Type B pancreatic cell (in vitro differentiated cells): ENCODE results near the gene THADA. TPM values are rescaled to one million over a fixed set of nuclear protein-coding genes. Genes with fewer than 3 reads are reported as not detected.

ENCODE experiments used
- DNase-seq: peaks from one replicate; pipeline ENCODE4 v3.0.0; 2021; ENCODE audit warnings: mixed read lengths; ENCODE audit not compliant: unreplicated experiment; ENCODE audit errors: extremely low spot score
- H3K27ac Mint-ChIP-seq: 2 replicates; pipeline ENCODE4 v1.8.0; 2021; ENCODE audit warnings: mild to moderate bottlenecking, mixed read lengths
- H3K27me3 Mint-ChIP-seq: 2 replicates; pipeline ENCODE4 v1.8.0; 2021; ENCODE audit warnings: mixed read lengths
- H3K36me3 Mint-ChIP-seq: 2 replicates; pipeline ENCODE4 v1.8.0; 2021; ENCODE audit warnings: mixed read lengths
- H3K4me1 Mint-ChIP-seq: one replicate; pipeline ENCODE4 v1.8.0; 2021; ENCODE audit warnings: mixed read lengths; ENCODE audit not compliant: unreplicated experiment
- H3K4me3 Mint-ChIP-seq: 2 replicates; pipeline ENCODE4 v1.8.0; 2021; ENCODE audit warnings: mild to moderate bottlenecking, mixed read lengths
- H3K9me3 Mint-ChIP-seq: 2 replicates; pipeline ENCODE4 v1.8.0; 2021; ENCODE audit warnings: mixed read lengths
- CTCF ChIP-seq: fragments of 200-600 bp; sonication (generic); conservative IDR thresholded peaks from 2 replicates; pipeline ENCODE4 v1.5.0; 2021; ENCODE audit warnings: antibody characterized with exemption, mild to moderate bottlenecking
- total RNA-seq: library from RNA; stranded (reverse); gene quantifications from 2 replicates; pipeline ENCODE4 v1.2.1, GENCODE V29; 2021; ENCODE audit warnings: low replicate concordance

THADA gene
- total RNA-seq, 1 donor from 2014 or later: 35.6 TPM

GRCh38 chr2:43518718-43519117 is 77.1 kb downstream of the THADA start:
- H3K9me3 Mint-ChIP-seq: no peaks in the 10 kb centered on the region
- DNase-seq: no peak
- no peak overlapping the region for H3K27ac Mint-ChIP-seq
- no peaks in the 10 kb centered on the region for H3K36me3 Mint-ChIP-seq
- TF ChIP-seq CTCF: no peak
- H3K4me3 Mint-ChIP-seq: no peak overlapping the region
- no peaks in the 10 kb centered on the region for H3K4me1 Mint-ChIP-seq
- no peaks in the 10 kb centered on the region for H3K27me3 Mint-ChIP-seq

- no peaks in the 10 kb centered on the region for H3K4me1 Mint-ChIP-seq
- no peaks in the 10 kb centered on the region for H3K9me3 Mint-ChIP-seq
- no peak overlapping the region for H3K4me3 Mint-ChIP-seq
- no peaks in the 10 kb centered on the region for H3K27me3 Mint-ChIP-seq
- no peak for DNase-seq
- TF ChIP-seq CTCF: no peak
- H3K27ac Mint-ChIP-seq: no peak overlapping the region
- H3K36me3 Mint-ChIP-seq: peaks cover under 1% of the 10 kb centered on the region
Observed at GRCh38 chr2:43518181-43518580, 77.7 kb downstream of the THADA start.

GRCh38 chr2:43515807-43516497 is 79.9 kb downstream of the THADA start:
- DNase-seq: no peak
- Mint-ChIP-seq H3K36me3 (peaks cover 13% of the 10 kb centered on the region), H3K4me3 (no peak overlapping the region), H3K27me3 (no peaks in the 10 kb centered on the region), H3K27ac (no peak overlapping the region), H3K9me3 (no peaks in the 10 kb centered on the region), H3K4me1 (no peaks in the 10 kb centered on the region)
- no peak for TF ChIP-seq CTCF

GRCh38 chr2:43515248-43515647 is 80.6 kb downstream of the THADA start:
- Mint-ChIP-seq H3K27me3 (no peaks in the 10 kb centered on the region), H3K27ac (no peak overlapping the region), H3K4me3 (no peak overlapping the region), H3K9me3 (no peaks in the 10 kb centered on the region), H3K4me1 (no peaks in the 10 kb centered on the region), H3K36me3 (peaks cover 14% of the 10 kb centered on the region)
- no peak for DNase-seq
- TF ChIP-seq CTCF: no peak

- H3K27ac Mint-ChIP-seq: no peak overlapping the region
- no peaks in the 10 kb centered on the region for H3K4me1 Mint-ChIP-seq
- peaks cover 17% of the 10 kb centered on the region for H3K36me3 Mint-ChIP-seq
- H3K9me3 Mint-ChIP-seq: no peaks in the 10 kb centered on the region
- no peak for TF ChIP-seq CTCF
- no peak for DNase-seq
- no peaks in the 10 kb centered on the region for H3K27me3 Mint-ChIP-seq
- H3K4me3 Mint-ChIP-seq: no peak overlapping the region
Observed at GRCh38 chr2:43513796-43514195, 82.0 kb downstream of the THADA start.
